Activated naive CD4-positive, alpha-beta T cell treated with anti-CD3 and anti-CD28 coated beads, Interleukin-2, amount 50 U/mL, for 16 hours (primary cell): Measurements from ENCODE around the gene EXOC4.

Experiments
- DNase-seq: peaks from one replicate; pipeline ENCODE4 v3.0.0-alpha.2; 2020

The EXOC4 gene

GRCh38 chr7:133912916-133913697 is 660.2 kb downstream of the EXOC4 start:
- no peak for DNase-seq

- no peak for DNase-seq
Observed at GRCh38 chr7:133916621-133917020, 663.7 kb downstream of the EXOC4 start.

GRCh38 chr7:133919810-133920209 is 666.9 kb downstream of the EXOC4 start:
- DNase-seq, result no peak

- DNase-seq, result no peak
Observed at GRCh38 chr7:133921635-133922182, 668.8 kb downstream of the EXOC4 start.

- no peak for DNase-seq
Observed at GRCh38 chr7:133923974-133924373, 671.1 kb downstream of the EXOC4 start.

- no peak for DNase-seq
Observed at GRCh38 chr7:133931053-133931452, 678.2 kb downstream of the EXOC4 start.

GRCh38 chr7:133932591-133932990 is 679.7 kb downstream of the EXOC4 start:
- no peak for DNase-seq

- DNase-seq, result no peak
Observed at GRCh38 chr7:133934262-133934976, 681.5 kb downstream of the EXOC4 start.

- DNase-seq, result no peak
Observed at GRCh38 chr7:133934977-133935330, 682.1 kb downstream of the EXOC4 start.

GRCh38 chr7:133936074-133936473 is 683.2 kb downstream of the EXOC4 start:
- no peak for DNase-seq

- DNase-seq, result no peak
Observed at GRCh38 chr7:133937786-133938185, 684.9 kb downstream of the EXOC4 start.

- no peak for DNase-seq
Observed at GRCh38 chr7:133940368-133940767, 687.5 kb downstream of the EXOC4 start.

- no peak for DNase-seq
Observed at GRCh38 chr7:133941496-133941895, 688.6 kb downstream of the EXOC4 start.

GRCh38 chr7:133945497-133945896 is 692.6 kb downstream of the EXOC4 start:
- no peak for DNase-seq

- DNase-seq, result no peak
Observed at GRCh38 chr7:133947458-133948254, 694.8 kb downstream of the EXOC4 start.

GRCh38 chr7:133948588-133948987 is 695.7 kb downstream of the EXOC4 start:
- no peak for DNase-seq

- no peak for DNase-seq
Observed at GRCh38 chr7:133950855-133951254, 698.0 kb downstream of the EXOC4 start.

GRCh38 chr7:133955208-133955607 is 702.3 kb downstream of the EXOC4 start:
- DNase-seq, result no peak

- no peak for DNase-seq
Observed at GRCh38 chr7:133957845-133958244, 705.0 kb downstream of the EXOC4 start.

- no peak for DNase-seq
Observed at GRCh38 chr7:133958822-133959221, 705.9 kb downstream of the EXOC4 start.

- no peak for DNase-seq
Observed at GRCh38 chr7:133959505-133959904, 706.6 kb downstream of the EXOC4 start.

GRCh38 chr7:133961724-133962123 is 708.8 kb downstream of the EXOC4 start:
- no peak for DNase-seq

- DNase-seq, result no peak
Observed at GRCh38 chr7:133962646-133963045, 709.8 kb downstream of the EXOC4 start.
